ENCODE measurements around the gene CCNI. TPM values are rescaled to one million over a fixed set of nuclear protein-coding genes. Genes with fewer than 3 reads are reported as not detected.
"Not testable (repeated sequence)": the region's sequence is repeated elsewhere in the genome, so short reads cannot be mapped to it uniquely, and the experiment has no call there.

CCNI gene
- total RNA-seq, 1 experiment from 2014 or later, result 155 TPM

- no peaks in the 10 kb centered on the region for H3K4me1 ChIP-seq (replicated peaks; ENCODE audit: insufficient read depth)
- no peaks in the 10 kb centered on the region for H3K27me3 ChIP-seq (ENCODE audit: insufficient read depth, low read depth)
- H3K36me3 ChIP-seq (ENCODE audit: low read depth), result no peaks in the 10 kb centered on the region
- H4K20me1 ChIP-seq (ENCODE audit: insufficient read depth), result no peaks in the 10 kb centered on the region
- H3K4me3 ChIP-seq, result no peak overlapping the region
- no peak overlapping the region for H3K27ac ChIP-seq
- H2AFZ ChIP-seq, result no peak overlapping the region
- no peak overlapping the region for H3K4me2 ChIP-seq
- no peak for DNase-seq
- intact Hi-C loops (cut with micrococcal nuclease; ENCODE audit: unreplicated experiment), result no loop called here
- H3K9me2 ChIP-seq (ENCODE audit: insufficient read depth), result no peaks in the 10 kb centered on the region
- TF ChIP-seq EZH2 (IDR thresholded peaks at IDR 0.05; ENCODE audit: low read depth) (no peak), CTCF (conservative IDR thresholded peaks at IDR 0.05) (no peak)
- H3F3A ChIP-seq (ENCODE audit: insufficient read depth, low read depth), result no peaks in the 10 kb centered on the region
- no peaks in the 10 kb centered on the region for H3K79me2 ChIP-seq (ENCODE audit: low read depth)
- ChIA-PET POLR2A (ENCODE audit: unreplicated experiment) (no interaction called here), CTCF (no interaction called here)
- H3K9me3 ChIP-seq (ENCODE audit: insufficient read depth, low read depth), result no peaks in the 10 kb centered on the region
- BruUV-seq (replicated peaks), result no TSS peak
Observed at GRCh38 chr4:77084019-77084639, 8.3 kb upstream of the CCNI start.

DNA sequence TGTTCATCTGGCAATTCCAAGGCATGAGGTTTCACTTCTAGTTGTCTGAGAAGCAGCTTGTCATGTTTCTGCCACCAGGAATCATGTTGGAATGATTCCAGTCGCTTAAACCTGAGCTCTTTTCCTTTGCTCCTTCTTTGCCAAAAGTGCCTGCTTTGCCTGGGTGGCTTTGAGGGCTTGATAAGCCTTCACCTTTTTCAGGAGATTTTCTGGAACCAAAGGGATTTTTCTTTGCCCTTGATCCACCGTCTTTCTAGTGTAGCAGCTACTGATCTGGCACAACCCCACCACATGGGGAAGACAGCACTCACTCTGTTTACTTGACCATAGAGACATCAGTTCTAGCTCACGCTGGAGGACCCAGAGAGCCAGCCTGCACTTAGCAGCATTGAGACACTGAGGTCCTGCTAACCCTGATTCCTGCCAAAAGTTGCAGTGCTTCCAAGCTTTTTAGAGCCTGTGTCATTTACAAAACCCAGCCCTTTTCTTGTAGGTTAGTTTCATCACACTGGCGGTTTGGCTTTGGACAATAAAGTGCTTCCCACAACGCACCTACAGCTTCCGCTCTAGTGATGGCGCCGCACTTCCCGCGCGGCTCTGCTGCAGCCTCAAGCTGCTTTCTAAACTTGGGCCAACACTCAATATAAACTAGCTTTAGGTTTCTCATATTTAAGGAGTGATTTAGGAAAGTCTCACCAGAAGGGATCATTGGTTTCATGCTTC lies 7.3 kb upstream of the CCNI start:
- Histone ChIP-seq H4K20me1 (ENCODE audit: insufficient read depth) (no peaks in the 10 kb centered on the region), H2AFZ (no peak overlapping the region), H3F3A (ENCODE audit: insufficient read depth, low read depth) (no peaks in the 10 kb centered on the region), H3K9me2 (ENCODE audit: insufficient read depth) (no peaks in the 10 kb centered on the region), H3K36me3 (ENCODE audit: low read depth) (no peaks in the 10 kb centered on the region), H3K27me3 (ENCODE audit: insufficient read depth, low read depth) (no peaks in the 10 kb centered on the region), H3K9me3 (ENCODE audit: insufficient read depth, low read depth) (no peaks in the 10 kb centered on the region), H3K4me3 (no peak overlapping the region), H3K4me2 (no peak overlapping the region), H3K27ac (no peak overlapping the region), H3K4me1 (replicated peaks; ENCODE audit: insufficient read depth) (no peaks in the 10 kb centered on the region), H3K79me2 (ENCODE audit: low read depth) (no peaks in the 10 kb centered on the region)
- POLR2A ChIA-PET (ENCODE audit: unreplicated experiment), result interaction anchor here (0.6 kb wide), 1 partner anchor 63 kb away, joined by 8 read pairs; no protein-coding TSS in a partner anchor
- intact Hi-C loops (cut with micrococcal nuclease; ENCODE audit: unreplicated experiment), result no loop called here
- BruUV-seq (replicated peaks), result no TSS peak
- TF ChIP-seq EZH2 (IDR thresholded peaks at IDR 0.05; ENCODE audit: low read depth) (no peak), CTCF (conservative IDR thresholded peaks at IDR 0.05) (no peak)
- no peak for DNase-seq
- CTCF ChIA-PET, result interaction anchor here (0.6 kb wide), 1 partner anchor 31 kb away, joined by 5 read pairs; no protein-coding TSS in a partner anchor

DNA sequence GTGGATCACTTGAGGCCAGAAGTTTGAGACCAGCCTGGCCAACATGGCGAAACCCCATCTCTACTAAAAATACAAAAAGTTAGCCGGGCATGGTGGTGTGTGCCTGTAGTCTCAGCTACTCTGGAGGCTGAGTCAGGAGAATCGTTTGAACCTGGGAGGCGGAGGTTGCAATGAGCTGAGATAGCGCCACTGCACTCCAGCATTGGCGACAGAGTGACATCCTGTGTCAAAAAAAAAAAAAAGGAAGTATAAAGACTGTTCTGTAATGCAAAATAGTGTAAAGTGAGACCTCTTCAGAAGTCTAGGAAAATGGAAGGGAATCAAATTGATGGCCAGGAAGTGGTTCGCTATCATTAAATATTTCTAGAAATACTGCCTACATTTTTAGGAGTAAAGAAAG lies 5.0 kb upstream of the CCNI start:
- CTCF ChIA-PET; DNase-seq; H4K20me1 ChIP-seq (ENCODE audit: insufficient read depth); H2AFZ ChIP-seq; H3K9me3 ChIP-seq (ENCODE audit: insufficient read depth, low read depth); H3K79me2 ChIP-seq (ENCODE audit: low read depth); H3K4me2 ChIP-seq; H3K9me2 ChIP-seq (ENCODE audit: insufficient read depth); intact Hi-C loops (cut with micrococcal nuclease; ENCODE audit: unreplicated experiment); H3K4me1 ChIP-seq (replicated peaks; ENCODE audit: insufficient read depth); H3K4me3 ChIP-seq; H3K36me3 ChIP-seq (ENCODE audit: low read depth); BruUV-seq (replicated peaks); H3K27me3 ChIP-seq (ENCODE audit: insufficient read depth, low read depth); H3K27ac ChIP-seq; H3F3A ChIP-seq (ENCODE audit: insufficient read depth, low read depth): not testable (repeated sequence)
- POLR2A ChIA-PET (ENCODE audit: unreplicated experiment), result interaction anchor here (0.6 kb wide), 2 partner anchors 9 to 118 kb away, joined by 3 to 9 read pairs; no protein-coding TSS in a partner anchor
